B cell (primary cell): ENCODE results near the gene MRPL28. TPM values are rescaled to one million over a fixed set of nuclear protein-coding genes. Genes with fewer than 3 reads are reported as not detected.

Experiments used
- ATAC-seq: fragments of 200-7000 bp; cut with Tn5 transposase; one replicate; pipeline ENCODE4 v1.10.0; 2021; ENCODE audit warnings: low read depth, mild to moderate bottlenecking, moderate number of reproducible peaks, moderate library complexity
- CTCF ChIA-PET: fragments of 350-600 bp; sonication (Branson Sonifier 250); formaldehyde crosslinking; loops from one replicate; lab custom pipeline; 2021; ENCODE audit warnings: antibody characterized with exemption, inconsistent platforms; lab: Charles Lee
- POLR2A ChIA-PET: fragments of 350-600 bp; sonication (Branson Sonifier 250); formaldehyde crosslinking; loops from one replicate; lab custom pipeline; 2021; ENCODE audit warnings: antibody characterized with exemption; lab: Charles Lee
- DNase-seq: peaks from one replicate; pipeline ENCODE4 v3.0.0; 2013
- H2AFZ ChIP-seq: 2 replicates; pipeline ENCODE4 v1.6.1; 2012; ENCODE audit warnings: mild to moderate bottlenecking, low read depth, low read length; ENCODE audit not compliant: insufficient read depth, poor library complexity, severe bottlenecking
- H3K27ac ChIP-seq, 2 donors: 1 replicate in 1 of 2; 2 replicates in 1 of 2; pipeline ENCODE4 v1.5.1; 2012 to 2013; ENCODE audit warnings: low read length in 2 of 2, mild to moderate bottlenecking in 2 of 2, moderate library complexity in 1 of 2
- H3K27me3 ChIP-seq, 4 experiments: fragments of 200-600 bp in 1 of 4; sonication (generic) in 1 of 4; replicated peaks in 1 of 4; 1 replicate in 2 of 4; 2 replicates in 2 of 4; pipeline versions ENCODE4 v1.6.1 to v1.7.0; 2013 to 2016; ENCODE audit warnings: low read length in 3 of 4, mild to moderate bottlenecking in 2 of 4, mixed read lengths in 1 of 4, moderate library complexity in 1 of 4; ENCODE audit not compliant: insufficient read depth in 4 of 4, control insufficient read depth in 3 of 4; ENCODE audit errors: control extremely low read depth in 1 of 4
- H3K36me3 ChIP-seq, 2 experiments: replicated peaks in 1 of 2; 1 replicate in 1 of 2; 2 replicates in 1 of 2; pipeline versions ENCODE4 v1.6.1 to v1.7.1; 2013; ENCODE audit warnings: low read length in 1 of 2; ENCODE audit not compliant: insufficient read depth in 2 of 2, control insufficient read depth in 1 of 2; ENCODE audit errors: control extremely low read depth in 1 of 2, extremely low read depth in 1 of 2
- H3K4me1 ChIP-seq, 2 donors: fragments of 200-600 bp in 1 of 2; sonication (generic) in 1 of 2; 1 replicate in 1 of 2; 2 replicates in 1 of 2; pipeline versions ENCODE4 v1.5.1 to v1.6.1; 2013 to 2017; ENCODE audit warnings: low read length in 2 of 2; ENCODE audit not compliant: control insufficient read depth in 2 of 2, insufficient read depth in 2 of 2
- H3K4me2 ChIP-seq: replicated peaks from 2 replicates; pipeline ENCODE3; 2012; ENCODE audit warnings: mild to moderate bottlenecking, low read depth, low read length; ENCODE audit not compliant: poor library complexity, severe bottlenecking
- H3K4me3 ChIP-seq, 5 experiments: fragments of 200-600 bp in 1 of 5; sonication (generic) in 1 of 5; 1 replicate in 3 of 5; 2 replicates in 2 of 5; pipeline versions ENCODE4 v1.5.1 to v1.7.0; 2011 to 2016; ENCODE audit warnings: low read length in 4 of 5, mild to moderate bottlenecking in 4 of 5, low read depth in 2 of 5, control low read depth in 1 of 5, moderate library complexity in 1 of 5; ENCODE audit not compliant: insufficient read depth in 1 of 5; ENCODE audit errors: control extremely low read depth in 1 of 5, extremely low read depth in 1 of 5
- H3K79me2 ChIP-seq: fragments of 200-600 bp; sonication (generic); one replicate; pipeline ENCODE4 v1.6.0; 2016; ENCODE audit warnings: low read length; ENCODE audit not compliant: control insufficient read depth, insufficient read depth
- H3K9ac ChIP-seq: fragments of 200-600 bp; sonication (generic); 2 replicates; pipeline ENCODE4 v1.6.1; 2017; ENCODE audit warnings: mild to moderate bottlenecking, low read length, moderate library complexity
- H3K9me3 ChIP-seq, 3 donors: one replicate each; pipeline versions ENCODE4 v1.6.1 to v1.7.1; 2013; ENCODE audit warnings: low read length in 2 of 3; ENCODE audit not compliant: control insufficient read depth in 2 of 3, insufficient read depth in 1 of 3; ENCODE audit errors: control extremely low read depth in 1 of 3
- H4K20me1 ChIP-seq: 2 replicates; pipeline ENCODE4 v1.6.0; 2012; ENCODE audit warnings: mild to moderate bottlenecking, low read length; ENCODE audit not compliant: insufficient read depth, control insufficient read depth, poor library complexity, severe bottlenecking
- H3K27ac Mint-ChIP-seq: one replicate; pipeline ENCODE4 v1.8.0; 2021; ENCODE audit warnings: mixed read lengths
- H3K27me3 Mint-ChIP-seq: one replicate; pipeline ENCODE4 v1.8.0; 2021; ENCODE audit warnings: mixed read lengths
- H3K4me1 Mint-ChIP-seq: one replicate; pipeline ENCODE4 v1.8.0; 2021; ENCODE audit warnings: mixed read lengths
- H3K4me3 Mint-ChIP-seq: one replicate; pipeline ENCODE4 v1.8.0; 2021; ENCODE audit warnings: mixed read lengths
- H3K9me3 Mint-ChIP-seq: one replicate; pipeline ENCODE4 v1.8.0; 2022; ENCODE audit warnings: mixed read lengths; ENCODE audit not compliant: insufficient read depth
- EZH2 ChIP-seq: IDR thresholded peaks from 2 replicates; pipeline ENCODE4 v1.6.1; 2012; ENCODE audit warnings: borderline replicate concordance, low read depth, mild to moderate bottlenecking, moderate library complexity, low read length; ENCODE audit not compliant: insufficient read depth, poor library complexity, severe bottlenecking
- WGBS: methylation state at CpG from one replicate; pipeline ENCODE4 v1.1.5; 2013; ENCODE audit warnings: missing lambda C conversion rate; ENCODE audit not compliant: insufficient coverage; 5-methylcytosine and 5-hydroxymethylcytosine counted together
- intact Hi-C: fragments of 100-400 bp; cut with micrococcal nuclease; formaldehyde crosslinking; loops from one replicate; pipeline ENCODE4 v1.10.0; 2022
- polyA plus RNA-seq: library from polyadenylated mRNA; depleted of rRNA; stranded (reverse); fragments of >200 nt; gene quantifications from 2 replicates; pipeline ENCODE4 v1.2.3, GENCODE V29; 2012
- total RNA-seq, 2 donors: library from RNA; stranded (reverse); fragments of 120-200 nt in 1 of 2; gene quantifications; 1 replicate in 1 of 2; 2 replicates in 1 of 2; pipeline versions ENCODE4 v1.2.3 to v1.2.4, GENCODE V29; 2013 to 2022
- TF ChIP-seq, protein P1 (sequence below): fragments of 200-600 bp; IDR thresholded peaks from one replicate; pipeline ENCODE4 v1.8.0; 2022; ENCODE audit warnings: antibody characterized with exemption, mild to moderate bottlenecking

MRPL28 gene
- total and polyA plus RNA-seq, 2 donors (not counting 1 experiment from before 2014, with no cell fraction given): 44.3 to 67.7 TPM

- Histone ChIP-seq H3K27me3 (no peaks in the 10 kb centered on the region), H2AFZ (no peak overlapping the region), H3K79me2 (no peaks in the 10 kb centered on the region), H3K4me1 (peaks cover 26 to 36% of the 10 kb centered on the region in 2 donors), H3K9ac (no peak overlapping the region), H3K9me3 (peaks cover 0 to 11% (median 0%) of the 10 kb centered on the region in 3 donors), H3K4me3 (no peak overlapping the region), H3K27ac (no peak overlapping the region), H4K20me1 (peaks cover 7% of the 10 kb centered on the region), H3K4me2 (peak overlapping the region; percentile 79), H3K36me3 (peaks cover 0 to 6% of the 10 kb centered on the region in 2 experiments)
- Mint-ChIP-seq H3K4me3 (peak overlapping the region; percentile 92), H3K27ac (peak overlapping the region; percentile 93), H3K4me1 (peaks cover 29% of the 10 kb centered on the region), H3K27me3 (no peaks in the 10 kb centered on the region), H3K9me3 (no peaks in the 10 kb centered on the region)
- WGBS: no CpG with 5 or more reads among the region's 3 CpGs
- DNase-seq (no peak), ATAC-seq (no peak)
- intact Hi-C loops: loop anchor here (1.0 kb wide), 1 partner anchor 13 kb away; no protein-coding TSS in a partner anchor
- ChIA-PET CTCF (interaction anchor here (1.2 kb wide), 1 partner anchor 12 kb away, joined by 3 read pairs; no protein-coding TSS in a partner anchor), POLR2A (interaction anchor here (0.6 to 1.0 kb wide), 2 partner anchors 14 to 59 kb away, joined by 6 to 8 read pairs; no protein-coding TSS in a partner anchor)
- TF ChIP-seq, protein P1, sequence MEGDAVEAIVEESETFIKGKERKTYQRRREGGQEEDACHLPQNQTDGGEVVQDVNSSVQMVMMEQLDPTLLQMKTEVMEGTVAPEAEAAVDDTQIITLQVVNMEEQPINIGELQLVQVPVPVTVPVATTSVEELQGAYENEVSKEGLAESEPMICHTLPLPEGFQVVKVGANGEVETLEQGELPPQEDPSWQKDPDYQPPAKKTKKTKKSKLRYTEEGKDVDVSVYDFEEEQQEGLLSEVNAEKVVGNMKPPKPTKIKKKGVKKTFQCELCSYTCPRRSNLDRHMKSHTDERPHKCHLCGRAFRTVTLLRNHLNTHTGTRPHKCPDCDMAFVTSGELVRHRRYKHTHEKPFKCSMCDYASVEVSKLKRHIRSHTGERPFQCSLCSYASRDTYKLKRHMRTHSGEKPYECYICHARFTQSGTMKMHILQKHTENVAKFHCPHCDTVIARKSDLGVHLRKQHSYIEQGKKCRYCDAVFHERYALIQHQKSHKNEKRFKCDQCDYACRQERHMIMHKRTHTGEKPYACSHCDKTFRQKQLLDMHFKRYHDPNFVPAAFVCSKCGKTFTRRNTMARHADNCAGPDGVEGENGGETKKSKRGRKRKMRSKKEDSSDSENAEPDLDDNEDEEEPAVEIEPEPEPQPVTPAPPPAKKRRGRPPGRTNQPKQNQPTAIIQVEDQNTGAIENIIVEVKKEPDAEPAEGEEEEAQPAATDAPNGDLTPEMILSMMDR: no peak
- no peak for TF ChIP-seq EZH2
These were observed 25.9 kb upstream of the MRPL28 start for GRCh38 chr16:396199-396598.

DNA sequence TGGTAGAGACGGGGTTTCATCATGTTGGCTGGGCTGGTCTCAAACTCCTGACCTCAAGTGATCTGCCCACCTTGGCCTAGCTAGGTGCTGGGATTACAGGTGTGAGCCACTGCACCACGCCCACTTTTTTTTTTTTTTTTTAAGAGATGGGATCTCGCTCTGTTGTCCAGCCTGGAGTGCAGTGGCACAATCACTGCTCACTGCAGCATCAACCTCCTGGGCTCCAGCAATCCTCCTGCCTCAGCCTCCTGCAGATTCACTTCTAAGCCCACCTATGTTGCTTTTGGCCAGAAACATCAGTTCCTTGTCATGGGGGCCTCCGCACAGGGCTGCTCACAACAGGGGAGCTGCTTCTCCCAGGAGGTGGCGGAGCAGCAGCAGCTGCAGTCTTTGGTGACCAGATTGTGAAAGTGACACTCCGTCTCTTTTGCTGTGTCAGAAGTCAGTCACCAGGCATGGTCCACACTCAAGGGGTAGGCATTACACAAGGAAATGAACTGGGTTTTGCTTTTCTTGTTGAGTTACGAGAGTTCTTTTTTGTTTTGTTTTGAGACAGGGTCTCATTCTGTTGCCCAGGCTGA, 22.2 kb upstream of the MRPL28 start:
- Mint-ChIP-seq H3K27me3 (no peaks in the 10 kb centered on the region), H3K4me1 (peaks cover 16% of the 10 kb centered on the region), H3K4me3 (no peak overlapping the region), H3K9me3 (no peaks in the 10 kb centered on the region), H3K27ac (peak overlapping the region; percentile 3)
- H3K4me3 ChIP-seq: no peak overlapping the region
- CTCF ChIA-PET: interaction anchor here (0.6 to 2.6 kb wide), 6 partner anchors 9 to 184 kb away, joined by 3 to 19 read pairs (median 4); partner anchors contain the start of genes DECR2, LUC7L and NHLRC4
- intact Hi-C loops: loop anchor here (5.0 kb wide), 2 partner anchors 95 to 275 kb away; partner anchors contain the start of gene RHOT2
- H4K20me1 ChIP-seq: no peaks in the 10 kb centered on the region
- DNase-seq (no peak), ATAC-seq (no peak)
- TF ChIP-seq EZH2: no peak
- TF ChIP-seq, protein P1: no peak
- no peak overlapping the region for H3K27ac ChIP-seq
- no peak overlapping the region for H3K4me2 ChIP-seq
- H3K9me3 ChIP-seq: peaks cover 0 to 11% (median 0%) of the 10 kb centered on the region in 3 donors
- no peaks in the 10 kb centered on the region for H3K27me3 ChIP-seq
- no peaks in the 10 kb centered on the region for H3K36me3 ChIP-seq
- POLR2A ChIA-PET: interaction anchor here (0.6 to 1.3 kb wide), 3 partner anchors 9 to 169 kb away, joined by 3 to 9 read pairs (median 5); partner anchors contain the start of gene DECR2
- H3K4me1 ChIP-seq: peaks cover 13 to 23% of the 10 kb centered on the region in 2 donors
- 77% methylated on average over 4 of the region's 7 CpGs for WGBS
- H3K9ac ChIP-seq: no peak overlapping the region
- H3K79me2 ChIP-seq: no peaks in the 10 kb centered on the region
- H2AFZ ChIP-seq: no peak overlapping the region
